ENCODE data around the gene LMCD1.

Gene LMCD1

GRCh38 chr3:8517487-8517886 lies 15.9 kb downstream of the LMCD1 start:
- TF ChIP-seq SIN3A (IDR thresholded peaks at IDR 0.05; ENCODE audit: borderline replicate concordance, insufficient read depth, low read length) (no peak), FOXP2 (optimal IDR thresholded peaks at IDR 0.05; ENCODE audit: borderline replicate concordance, extremely low read depth, extremely low read length, insufficient read depth) (no peak), POLR2AphosphoS5 (IDR thresholded peaks at IDR 0.05; ENCODE audit: low read depth, low read length) (no peak)

- TF ChIP-seq SIN3A (IDR thresholded peaks at IDR 0.05; ENCODE audit: borderline replicate concordance, insufficient read depth, low read length) (no peak), POLR2AphosphoS5 (IDR thresholded peaks at IDR 0.05; ENCODE audit: low read depth, low read length) (no peak), FOXP2 (optimal IDR thresholded peaks at IDR 0.05; ENCODE audit: borderline replicate concordance, extremely low read depth, extremely low read length, insufficient read depth) (no peak), TAF1 (IDR thresholded peaks at IDR 0.05; ENCODE audit: borderline replicate concordance, insufficient read depth, low read length) (no peak)
- TF ChIP-seq, protein P1, sequence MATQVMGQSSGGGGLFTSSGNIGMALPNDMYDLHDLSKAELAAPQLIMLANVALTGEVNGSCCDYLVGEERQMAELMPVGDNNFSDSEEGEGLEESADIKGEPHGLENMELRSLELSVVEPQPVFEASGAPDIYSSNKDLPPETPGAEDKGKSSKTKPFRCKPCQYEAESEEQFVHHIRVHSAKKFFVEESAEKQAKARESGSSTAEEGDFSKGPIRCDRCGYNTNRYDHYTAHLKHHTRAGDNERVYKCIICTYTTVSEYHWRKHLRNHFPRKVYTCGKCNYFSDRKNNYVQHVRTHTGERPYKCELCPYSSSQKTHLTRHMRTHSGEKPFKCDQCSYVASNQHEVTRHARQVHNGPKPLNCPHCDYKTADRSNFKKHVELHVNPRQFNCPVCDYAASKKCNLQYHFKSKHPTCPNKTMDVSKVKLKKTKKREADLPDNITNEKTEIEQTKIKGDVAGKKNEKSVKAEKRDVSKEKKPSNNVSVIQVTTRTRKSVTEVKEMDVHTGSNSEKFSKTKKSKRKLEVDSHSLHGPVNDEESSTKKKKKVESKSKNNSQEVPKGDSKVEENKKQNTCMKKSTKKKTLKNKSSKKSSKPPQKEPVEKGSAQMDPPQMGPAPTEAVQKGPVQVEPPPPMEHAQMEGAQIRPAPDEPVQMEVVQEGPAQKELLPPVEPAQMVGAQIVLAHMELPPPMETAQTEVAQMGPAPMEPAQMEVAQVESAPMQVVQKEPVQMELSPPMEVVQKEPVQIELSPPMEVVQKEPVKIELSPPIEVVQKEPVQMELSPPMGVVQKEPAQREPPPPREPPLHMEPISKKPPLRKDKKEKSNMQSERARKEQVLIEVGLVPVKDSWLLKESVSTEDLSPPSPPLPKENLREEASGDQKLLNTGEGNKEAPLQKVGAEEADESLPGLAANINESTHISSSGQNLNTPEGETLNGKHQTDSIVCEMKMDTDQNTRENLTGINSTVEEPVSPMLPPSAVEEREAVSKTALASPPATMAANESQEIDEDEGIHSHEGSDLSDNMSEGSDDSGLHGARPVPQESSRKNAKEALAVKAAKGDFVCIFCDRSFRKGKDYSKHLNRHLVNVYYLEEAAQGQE (IDR thresholded peaks at IDR 0.05; ENCODE audit: insufficient read depth in 1 of 2, low read depth in 2 of 2, low read length in 2 of 2) = no peak
Observed at GRCh38 chr3:8518138-8518537, 16.5 kb downstream of the LMCD1 start.

DNA sequence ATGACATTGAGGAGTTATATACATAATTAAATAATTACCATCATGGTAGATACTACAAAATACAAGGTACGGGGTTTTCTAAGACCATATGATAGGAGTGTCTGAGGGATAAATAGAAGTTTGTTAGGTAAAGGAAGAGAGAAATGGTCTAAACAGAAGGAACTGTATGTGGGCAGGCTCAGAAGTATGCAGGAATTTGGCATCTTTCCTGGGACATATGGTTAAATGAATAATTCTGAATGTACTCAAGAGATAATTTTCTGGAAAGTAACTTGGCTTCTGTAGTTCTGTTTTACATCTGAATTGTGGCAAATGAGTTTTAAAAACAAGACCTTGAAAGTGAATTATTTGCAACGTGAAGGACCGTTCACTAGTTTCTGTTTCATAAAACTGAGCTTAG lies 17.5 kb downstream of the LMCD1 start:
- TF ChIP-seq TAF1 (IDR thresholded peaks at IDR 0.05; ENCODE audit: borderline replicate concordance, insufficient read depth, low read length) (no peak), POLR2AphosphoS5 (IDR thresholded peaks at IDR 0.05; ENCODE audit: low read depth, low read length) (no peak), FOXP2 (optimal IDR thresholded peaks at IDR 0.05; ENCODE audit: borderline replicate concordance, extremely low read depth, extremely low read length, insufficient read depth) (no peak), SIN3A (IDR thresholded peaks at IDR 0.05; ENCODE audit: borderline replicate concordance, insufficient read depth, low read length) (no peak)
- TF ChIP-seq, protein P1 (IDR thresholded peaks at IDR 0.05; ENCODE audit: insufficient read depth in 1 of 2, low read depth in 2 of 2, low read length in 2 of 2) = no peak

- TF ChIP-seq POLR2AphosphoS5 (IDR thresholded peaks at IDR 0.05; ENCODE audit: low read depth, low read length) = no peak
- TF ChIP-seq, protein P1 (IDR thresholded peaks at IDR 0.05; ENCODE audit: insufficient read depth in 1 of 2, low read depth in 2 of 2, low read length in 2 of 2) = no peak
- no peak for TF ChIP-seq TAF1 (IDR thresholded peaks at IDR 0.05; ENCODE audit: borderline replicate concordance, insufficient read depth, low read length)
- TF ChIP-seq SIN3A (IDR thresholded peaks at IDR 0.05; ENCODE audit: borderline replicate concordance, insufficient read depth, low read length) = no peak
- TF ChIP-seq FOXP2 (optimal IDR thresholded peaks at IDR 0.05; ENCODE audit: borderline replicate concordance, extremely low read depth, extremely low read length, insufficient read depth) = no peak
Observed at GRCh38 chr3:8519774-8520448, 18.3 kb downstream of the LMCD1 start.

DNA sequence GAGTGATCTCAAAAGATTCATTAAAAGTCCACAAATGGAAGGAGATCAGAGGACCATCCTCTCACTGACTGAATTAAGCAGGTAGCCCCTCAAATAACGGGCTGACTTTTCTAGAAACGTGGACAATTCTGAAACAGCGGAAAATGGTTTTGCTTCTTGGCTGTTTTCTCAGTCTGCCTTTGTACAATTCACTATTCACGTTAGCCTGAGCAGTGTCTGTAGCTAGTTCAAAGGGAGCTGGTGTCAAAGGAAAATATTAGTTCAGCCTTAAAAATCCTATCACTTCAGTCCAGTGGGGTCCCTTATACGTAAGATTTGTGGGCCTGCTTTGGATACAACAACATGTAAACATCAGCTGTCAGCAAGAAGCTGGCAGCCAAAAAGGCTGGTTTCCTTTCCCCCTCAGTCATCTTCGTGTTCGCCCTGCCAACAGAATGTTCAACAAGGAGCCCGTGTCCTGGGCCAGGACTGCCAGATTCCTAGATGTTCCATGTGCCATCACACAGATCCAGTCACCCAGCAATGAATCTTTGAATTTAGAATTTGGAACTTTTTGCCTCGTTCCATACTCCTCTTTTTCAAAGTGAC lies 19.3 kb downstream of the LMCD1 start:
- TF ChIP-seq POLR2AphosphoS5 (IDR thresholded peaks at IDR 0.05; ENCODE audit: low read depth, low read length) (no peak), TAF1 (IDR thresholded peaks at IDR 0.05; ENCODE audit: borderline replicate concordance, insufficient read depth, low read length) (no peak), SIN3A (IDR thresholded peaks at IDR 0.05; ENCODE audit: borderline replicate concordance, insufficient read depth, low read length) (no peak), FOXP2 (optimal IDR thresholded peaks at IDR 0.05; ENCODE audit: borderline replicate concordance, extremely low read depth, extremely low read length, insufficient read depth) (no peak)
- TF ChIP-seq, protein P1 (IDR thresholded peaks at IDR 0.05; ENCODE audit: insufficient read depth in 1 of 2, low read depth in 2 of 2, low read length in 2 of 2) = no peak

Measured in PFSK-1 (cell line).